ENCODE data around the gene MYRFL.

- TF ChIP-seq POLR2AphosphoS5 (IDR thresholded peaks at IDR 0.05) = no peak
- TF ChIP-seq CTCF (IDR thresholded peaks at IDR 0.05) = no peak
- no peak for TF ChIP-seq POLR2A (IDR thresholded peaks at IDR 0.05; ENCODE audit: low read depth)
Measured at GRCh38 chr12:69874606-69875005, 49.6 kb downstream of the MYRFL start.
